AG04449 (cell line): Measurements from ENCODE around the gene ARFGEF3.

Experiments
- CTCF ChIA-PET: fragments of 350-600 bp; formaldehyde crosslinking; extraction: SDS; loops from one replicate; lab custom pipeline; 2021; ENCODE audit warnings: antibody characterized with exemption; lab: Yijun Ruan, JAX
- POLR2A ChIA-PET: fragments of 400-600, 350-600 bp; formaldehyde crosslinking; extraction: SDS; loops from one replicate; lab custom pipeline; 2020; ENCODE audit warnings: antibody characterized with exemption, inconsistent platforms; lab: Yijun Ruan, JAX
- DNase-seq: peaks from one replicate; pipeline ENCODE4 v3.0.0-alpha.2; 2010; ENCODE audit warnings: low read depth, low spot score
- H3K4me3 ChIP-seq: 2 replicates; pipeline ENCODE4 v1.5.1; 2011; ENCODE audit warnings: low read depth, mild to moderate bottlenecking, control low read depth, low read length
- CTCF ChIP-seq: IDR thresholded peaks from one replicate; pipeline ENCODE4 v1.5.1; 2011; ENCODE audit warnings: mild to moderate bottlenecking, moderate library complexity, low read length, control low read depth, inconsistent platforms; ENCODE audit not compliant: insufficient read depth; ENCODE audit errors: missing control alignments

Gene ARFGEF3

GRCh38 chr6:138296381-138296780 is 134.6 kb downstream of the ARFGEF3 start:
- CTCF ChIA-PET: no interaction called here
- no peak for DNase-seq
- POLR2A ChIA-PET: no interaction called here
- TF ChIP-seq CTCF: no peak
- H3K4me3 ChIP-seq: no peak overlapping the region

- CTCF ChIA-PET: no interaction called here
- DNase-seq: no peak
- H3K4me3 ChIP-seq: no peak overlapping the region
- no peak for TF ChIP-seq CTCF
- POLR2A ChIA-PET: no interaction called here
These were observed 135.0 kb downstream of the ARFGEF3 start for GRCh38 chr6:138296786-138297185.

- TF ChIP-seq CTCF: no peak
- DNase-seq: no peak
- POLR2A ChIA-PET: no interaction called here
These were observed 136.1 kb downstream of the ARFGEF3 start for GRCh38 chr6:138297761-138298298.

GRCh38 chr6:138300469-138300868 is 138.7 kb downstream of the ARFGEF3 start:
- CTCF ChIA-PET: no interaction called here
- TF ChIP-seq CTCF: no peak
- DNase-seq: no peak
- POLR2A ChIA-PET: no interaction called here
- H3K4me3 ChIP-seq: no peak overlapping the region

More at GRCh38 chr6:138297761-138298298, 136.1 kb downstream of the ARFGEF3 start:
- CTCF ChIA-PET: interaction anchor here (1.2 to 1.4 kb wide), 2 partner anchors 9 to 10 kb away, joined by 3 to 4 read pairs; no protein-coding TSS in a partner anchor
- no peak overlapping the region for H3K4me3 ChIP-seq

GRCh38 chr6:138302554-138302953 is 140.8 kb downstream of the ARFGEF3 start:
- ChIA-PET CTCF (interaction anchor here (0.8 kb wide), 1 partner anchor 9 kb away, joined by 3 read pairs; no protein-coding TSS in a partner anchor), POLR2A (no interaction called here)
- no peak for DNase-seq
- H3K4me3 ChIP-seq: no peak overlapping the region
- no peak for TF ChIP-seq CTCF

GRCh38 chr6:138307352-138307751 is 145.6 kb downstream of the ARFGEF3 start:
- no peak overlapping the region for H3K4me3 ChIP-seq
- DNase-seq: no peak
- no peak for TF ChIP-seq CTCF
- ChIA-PET CTCF (no interaction called here), POLR2A (no interaction called here)
